ENCODE measurements around the gene FKBP5. TPM values are rescaled to one million over a fixed set of nuclear protein-coding genes. Genes with fewer than 3 reads are reported as not detected.
"Not testable (repeated sequence)": the region's sequence is repeated elsewhere in the genome, so short reads cannot be mapped to it uniquely, and the experiment has no call there.

Gene FKBP5
- 6.8 TPM for total RNA-seq

- Histone ChIP-seq H3K27me3 (ENCODE audit: control insufficient read depth in 3 of 3, insufficient read depth in 3 of 3, low read length in 3 of 3) (no peaks in the 10 kb centered on the region), H3K36me3 (ENCODE audit: control insufficient read depth in 3 of 3, insufficient read depth in 3 of 3, low read length in 3 of 3) (peaks cover 0 to 5% (median 0%) of the 10 kb centered on the region in 3 donors), H3K27ac (ENCODE audit: low read depth, low read length) (peak within 1 kb of the TSS; percentile 68), H3K9ac (ENCODE audit: low read depth in 1 of 3, low read length in 3 of 3) (peak within 1 kb of the TSS; percentile 83 to 89 (median 85)), H3K4me3 (ENCODE audit: low read length in 3 of 3) (peak within 1 kb of the TSS; percentile 85 to 98 (median 86)), H3K9me3 (ENCODE audit: control insufficient read depth in 3 of 3, low read length in 3 of 3) (no peaks in the 10 kb centered on the region), H3K4me1 (ENCODE audit: control insufficient read depth in 3 of 3, insufficient read depth in 3 of 3, low read length in 3 of 3) (peaks cover 15 to 24% (median 16%) of the 10 kb centered on the region in 3 donors)
These were observed at the start of gene FKBP5 for GRCh38 chr6:35688605-35689322. Gene FKBP5 (minus strand): TSS chr6:35688915. CDS start chr6:35642824, 46,091 bp downstream.

GRCh38 chr6:35737413-35738211, 48.9 kb upstream of the FKBP5 start:
- Histone ChIP-seq H3K36me3 (ENCODE audit: control insufficient read depth in 3 of 3, insufficient read depth in 3 of 3, low read length in 3 of 3) (no peaks in the 10 kb centered on the region), H3K27ac (ENCODE audit: low read depth, low read length) (no peak overlapping the region), H3K9me3 (ENCODE audit: control insufficient read depth in 3 of 3, low read length in 3 of 3) (no peaks in the 10 kb centered on the region), H3K4me1 (ENCODE audit: control insufficient read depth in 3 of 3, insufficient read depth in 3 of 3, low read length in 3 of 3) (peaks cover 11 to 36% (median 16%) of the 10 kb centered on the region in 3 donors), H3K9ac (ENCODE audit: low read depth in 1 of 3, low read length in 3 of 3) (no peak overlapping the region), H3K27me3 (ENCODE audit: control insufficient read depth in 3 of 3, insufficient read depth in 3 of 3, low read length in 3 of 3) (no peaks in the 10 kb centered on the region), H3K4me3 (ENCODE audit: low read length in 3 of 3) (no peak overlapping the region)

- peaks cover 17 to 42% (median 22%) of the 10 kb centered on the region in 3 donors for H3K4me1 ChIP-seq (ENCODE audit: control insufficient read depth in 3 of 3, insufficient read depth in 3 of 3, low read length in 3 of 3)
- no peak within 1 kb of the TSS for H3K9ac ChIP-seq (ENCODE audit: low read depth in 1 of 3, low read length in 3 of 3)
- H3K27ac ChIP-seq (ENCODE audit: low read depth, low read length) = no peak within 1 kb of the TSS
- H3K4me3 ChIP-seq (ENCODE audit: low read length in 3 of 3) = no peak within 1 kb of the TSS
- no peaks in the 10 kb centered on the region for H3K36me3 ChIP-seq (ENCODE audit: control insufficient read depth in 3 of 3, insufficient read depth in 3 of 3, low read length in 3 of 3)
- no peaks in the 10 kb centered on the region for H3K9me3 ChIP-seq (ENCODE audit: control insufficient read depth in 3 of 3, low read length in 3 of 3)
- H3K27me3 ChIP-seq (ENCODE audit: control insufficient read depth in 3 of 3, insufficient read depth in 3 of 3, low read length in 3 of 3) = no peaks in the 10 kb centered on the region
These were observed 48.3 kb upstream of the FKBP5 start, which contains the start of gene ARMC12 for GRCh38 chr6:35736982-35737412. Gene ARMC12 (plus strand): TSS chr6:35737032. CDS start chr6:35737109, 77 bp downstream.

- peaks cover 17 to 43% (median 23%) of the 10 kb centered on the region in 3 donors for H3K4me1 ChIP-seq (ENCODE audit: control insufficient read depth in 3 of 3, insufficient read depth in 3 of 3, low read length in 3 of 3)
- H3K27ac ChIP-seq (ENCODE audit: low read depth, low read length) = no peak overlapping the region
- H3K9ac ChIP-seq (ENCODE audit: low read depth in 1 of 3, low read length in 3 of 3) = no peak overlapping the region
These were observed 47.7 kb upstream of the FKBP5 start for GRCh38 chr6:35736253-35736894.

GRCh38 chr6:35735452-35735851, 46.7 kb upstream of the FKBP5 start:
- no peak overlapping the region for H3K4me3 ChIP-seq (ENCODE audit: low read length in 3 of 3)
- no peak overlapping the region for H3K27ac ChIP-seq (ENCODE audit: low read depth, low read length)
- H3K4me1 ChIP-seq (ENCODE audit: control insufficient read depth in 3 of 3, insufficient read depth in 3 of 3, low read length in 3 of 3) = peaks cover 23 to 50% (median 27%) of the 10 kb centered on the region in 3 donors
- H3K27me3 ChIP-seq (ENCODE audit: control insufficient read depth in 3 of 3, insufficient read depth in 3 of 3, low read length in 3 of 3) = no peaks in the 10 kb centered on the region
- no peaks in the 10 kb centered on the region for H3K9me3 ChIP-seq (ENCODE audit: control insufficient read depth in 3 of 3, low read length in 3 of 3)
- H3K36me3 ChIP-seq (ENCODE audit: control insufficient read depth in 3 of 3, insufficient read depth in 3 of 3, low read length in 3 of 3) = no peaks in the 10 kb centered on the region
- peak overlapping the region in 1 of 3 donors; percentile 45 for H3K9ac ChIP-seq (ENCODE audit: low read depth in 1 of 3, low read length in 3 of 3)

More at GRCh38 chr6:35736253-35736894, 47.7 kb upstream of the FKBP5 start:
- H3K4me3 ChIP-seq (ENCODE audit: low read length in 3 of 3) = no peak overlapping the region
- no peaks in the 10 kb centered on the region for H3K36me3 ChIP-seq (ENCODE audit: control insufficient read depth in 3 of 3, insufficient read depth in 3 of 3, low read length in 3 of 3)
- no peaks in the 10 kb centered on the region for H3K9me3 ChIP-seq (ENCODE audit: control insufficient read depth in 3 of 3, low read length in 3 of 3)
- no peaks in the 10 kb centered on the region for H3K27me3 ChIP-seq (ENCODE audit: control insufficient read depth in 3 of 3, insufficient read depth in 3 of 3, low read length in 3 of 3)

GRCh38 chr6:35734319-35734718, 45.6 kb upstream of the FKBP5 start:
- not testable (repeated sequence) for H3K27me3 ChIP-seq (ENCODE audit: control insufficient read depth in 3 of 3, insufficient read depth in 3 of 3, low read length in 3 of 3); H3K4me3 ChIP-seq (ENCODE audit: low read length in 3 of 3); H3K9me3 ChIP-seq (ENCODE audit: control insufficient read depth in 3 of 3, low read length in 3 of 3); H3K9ac ChIP-seq (ENCODE audit: low read depth in 1 of 3, low read length in 3 of 3); H3K27ac ChIP-seq (ENCODE audit: low read depth, low read length); H3K36me3 ChIP-seq (ENCODE audit: control insufficient read depth in 3 of 3, insufficient read depth in 3 of 3, low read length in 3 of 3)
- H3K4me1 ChIP-seq (ENCODE audit: control insufficient read depth in 3 of 3, insufficient read depth in 3 of 3, low read length in 3 of 3) = peaks cover 28 to 57% (median 33%) of the 10 kb centered on the region in 3 donors

- H3K4me1 ChIP-seq (ENCODE audit: control insufficient read depth in 3 of 3, insufficient read depth in 3 of 3, low read length in 3 of 3) = peaks cover 35 to 63% (median 40%) of the 10 kb centered on the region in 3 donors
- H3K4me3 ChIP-seq (ENCODE audit: low read length in 3 of 3) = no peak overlapping the region
- no peaks in the 10 kb centered on the region for H3K9me3 ChIP-seq (ENCODE audit: control insufficient read depth in 3 of 3, low read length in 3 of 3)
- peak overlapping the region in 1 of 3 donors; percentile 43 for H3K9ac ChIP-seq (ENCODE audit: low read depth in 1 of 3, low read length in 3 of 3)
- no peaks in the 10 kb centered on the region for H3K36me3 ChIP-seq (ENCODE audit: control insufficient read depth in 3 of 3, insufficient read depth in 3 of 3, low read length in 3 of 3)
- no peak overlapping the region for H3K27ac ChIP-seq (ENCODE audit: low read depth, low read length)
- no peaks in the 10 kb centered on the region for H3K27me3 ChIP-seq (ENCODE audit: control insufficient read depth in 3 of 3, insufficient read depth in 3 of 3, low read length in 3 of 3)
These were observed 44.9 kb upstream of the FKBP5 start for GRCh38 chr6:35733633-35734032.

GRCh38 chr6:35731736-35732532, 43.2 kb upstream of the FKBP5 start:
- H3K27ac ChIP-seq (ENCODE audit: low read depth, low read length) = peak overlapping the region; percentile 98
- no peaks in the 10 kb centered on the region for H3K27me3 ChIP-seq (ENCODE audit: control insufficient read depth in 3 of 3, insufficient read depth in 3 of 3, low read length in 3 of 3)
- H3K4me3 ChIP-seq (ENCODE audit: low read length in 3 of 3) = peak overlapping the region; percentile 80 to 92 (median 85)
- peak overlapping the region; percentile 83 to 95 (median 89) for H3K9ac ChIP-seq (ENCODE audit: low read depth in 1 of 3, low read length in 3 of 3)
- H3K36me3 ChIP-seq (ENCODE audit: control insufficient read depth in 3 of 3, insufficient read depth in 3 of 3, low read length in 3 of 3) = no peaks in the 10 kb centered on the region
- peaks cover 50 to 69% (median 51%) of the 10 kb centered on the region in 3 donors for H3K4me1 ChIP-seq (ENCODE audit: control insufficient read depth in 3 of 3, insufficient read depth in 3 of 3, low read length in 3 of 3)
- H3K9me3 ChIP-seq (ENCODE audit: control insufficient read depth in 3 of 3, low read length in 3 of 3) = no peaks in the 10 kb centered on the region

- no peaks in the 10 kb centered on the region for H3K9me3 ChIP-seq (ENCODE audit: control insufficient read depth in 3 of 3, low read length in 3 of 3)
- peak overlapping the region; percentile 81 to 95 (median 89) for H3K9ac ChIP-seq (ENCODE audit: low read depth in 1 of 3, low read length in 3 of 3)
- H3K27ac ChIP-seq (ENCODE audit: low read depth, low read length) = peak overlapping the region; percentile 98
- H3K4me1 ChIP-seq (ENCODE audit: control insufficient read depth in 3 of 3, insufficient read depth in 3 of 3, low read length in 3 of 3) = peaks cover 55 to 74% (median 56%) of the 10 kb centered on the region in 3 donors
- H3K4me3 ChIP-seq (ENCODE audit: low read length in 3 of 3) = peak overlapping the region; percentile 80 to 92 (median 85)
- H3K36me3 ChIP-seq (ENCODE audit: control insufficient read depth in 3 of 3, insufficient read depth in 3 of 3, low read length in 3 of 3) = no peaks in the 10 kb centered on the region
- no peaks in the 10 kb centered on the region for H3K27me3 ChIP-seq (ENCODE audit: control insufficient read depth in 3 of 3, insufficient read depth in 3 of 3, low read length in 3 of 3)
These were observed 42.7 kb upstream of the FKBP5 start for GRCh38 chr6:35731414-35731735.

All from skeletal muscle tissue (tissue), 4 donors.